Activated T-cell treated with anti-CD3 and anti-CD28 coated beads for 48 hours (primary cell): Measurements from ENCODE around the gene NAV2.
"Not testable (repeated sequence)": the region's sequence is repeated elsewhere in the genome, so short reads cannot be mapped to it uniquely, and the experiment has no call there.

Experiments
- DNase-seq: peaks from one replicate; pipeline ENCODE4 v3.0.0-alpha.2; 2020; ENCODE audit warnings: low read depth

Gene NAV2

DNA sequence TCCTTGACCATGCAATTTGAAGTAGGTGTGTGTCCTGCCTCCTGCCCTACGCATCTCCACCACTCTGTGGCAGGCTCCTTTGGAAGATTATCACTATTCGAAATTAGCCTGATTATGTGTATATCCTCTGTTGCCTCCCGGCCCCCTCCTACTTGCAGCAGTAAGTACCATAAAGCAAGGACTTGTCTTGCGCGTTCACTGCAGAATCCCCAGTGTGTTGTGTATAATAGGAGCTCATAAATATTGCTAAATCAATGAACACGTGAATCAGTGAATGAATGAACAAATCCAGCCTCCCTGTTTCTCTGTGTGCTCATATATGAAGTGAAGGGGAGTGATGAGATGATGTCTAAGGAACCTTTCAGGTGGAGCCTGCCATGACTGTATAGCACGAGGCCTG, 237.0 kb downstream of the NAV2 start:
- no peak for DNase-seq

DNA sequence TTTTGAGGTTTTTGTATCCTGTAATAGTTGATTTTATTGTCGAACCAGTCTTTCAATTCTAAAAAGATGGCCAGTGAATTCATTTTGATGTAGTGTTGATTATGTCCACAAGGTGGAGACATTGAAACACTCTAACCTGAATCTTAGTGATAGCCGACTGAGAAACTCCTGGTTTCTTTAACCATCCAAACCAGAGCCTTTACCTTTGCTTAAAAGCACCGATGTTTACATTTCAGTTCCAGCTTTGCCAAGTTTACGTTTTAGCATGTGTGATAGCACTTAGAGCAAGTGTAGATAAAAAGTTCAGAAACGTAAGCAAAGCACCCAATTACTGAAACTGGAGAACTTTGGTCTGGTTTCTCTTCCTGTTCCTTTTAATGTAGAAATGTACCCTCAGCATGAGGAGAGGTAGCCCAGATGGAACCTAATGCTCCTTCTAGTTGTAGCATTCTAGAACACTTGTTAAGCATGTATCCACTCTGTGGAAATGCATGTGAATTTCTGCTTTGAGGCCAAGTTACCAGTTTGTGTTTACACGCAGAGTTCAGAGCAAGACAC, 239.0 kb downstream of the NAV2 start:
- DNase-seq, result no peak

DNA sequence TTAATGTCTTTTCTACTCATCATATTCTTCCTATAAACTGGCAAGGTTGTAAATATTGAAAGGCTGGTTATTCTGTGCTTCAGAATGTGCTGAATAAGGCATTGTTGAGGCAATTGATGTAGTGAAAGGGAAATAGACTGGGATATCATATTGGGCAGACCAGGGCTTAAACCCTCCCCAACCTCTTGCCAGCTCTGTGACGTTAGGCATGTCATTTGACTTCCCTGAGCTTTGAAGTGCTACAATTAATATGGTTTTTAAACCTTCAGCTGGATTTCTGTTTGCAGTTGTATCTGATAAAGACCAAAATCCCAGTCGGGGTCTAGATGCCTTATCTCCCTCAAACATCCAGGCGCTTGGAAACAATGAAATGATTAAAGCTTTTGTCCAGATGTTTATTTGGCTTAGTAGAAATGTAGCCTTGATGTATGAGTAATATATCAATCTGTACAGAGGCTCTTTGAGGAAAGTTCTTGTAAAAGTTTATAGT, 239.5 kb downstream of the NAV2 start:
- DNase-seq, result no peak

DNA sequence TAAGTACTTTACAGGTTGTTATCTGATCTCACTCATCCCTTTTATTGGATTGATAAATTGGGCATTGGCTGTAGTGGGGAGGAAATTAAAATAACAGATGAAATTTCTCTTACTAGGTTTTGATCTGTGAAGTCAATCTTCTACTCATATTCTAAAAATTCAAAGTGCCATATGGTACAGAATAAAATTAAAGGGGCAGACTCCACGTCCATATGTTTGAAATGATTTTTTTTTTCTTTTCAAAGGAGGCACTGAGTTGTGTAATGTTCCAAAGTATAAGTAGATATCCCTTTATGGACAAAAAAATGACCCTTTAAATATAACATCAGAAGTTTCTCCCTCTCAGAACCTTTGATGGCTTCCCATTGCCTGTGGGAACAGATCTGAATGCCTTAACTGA, 240.3 kb downstream of the NAV2 start:
- no peak for DNase-seq

DNA sequence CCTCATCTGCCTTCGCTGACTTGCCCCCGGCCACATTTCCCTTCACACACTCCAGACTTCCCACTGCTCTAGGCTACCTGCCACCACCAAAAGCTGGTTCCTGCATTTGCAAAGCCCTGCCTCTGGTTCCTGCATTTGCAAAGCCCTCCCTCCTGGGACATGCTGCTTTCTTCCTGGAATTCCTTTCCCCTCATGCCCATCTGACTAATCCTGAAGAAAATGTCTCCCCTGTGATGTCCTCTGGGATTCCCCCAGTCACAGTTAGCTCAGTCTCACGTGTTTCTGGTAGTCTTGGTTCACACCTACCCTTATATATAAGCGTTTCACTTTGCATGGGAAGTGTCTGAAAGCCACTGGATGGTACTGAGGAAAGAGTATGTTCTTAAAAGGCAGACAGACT, 240.7 kb downstream of the NAV2 start:
- DNase-seq, result no peak

DNA sequence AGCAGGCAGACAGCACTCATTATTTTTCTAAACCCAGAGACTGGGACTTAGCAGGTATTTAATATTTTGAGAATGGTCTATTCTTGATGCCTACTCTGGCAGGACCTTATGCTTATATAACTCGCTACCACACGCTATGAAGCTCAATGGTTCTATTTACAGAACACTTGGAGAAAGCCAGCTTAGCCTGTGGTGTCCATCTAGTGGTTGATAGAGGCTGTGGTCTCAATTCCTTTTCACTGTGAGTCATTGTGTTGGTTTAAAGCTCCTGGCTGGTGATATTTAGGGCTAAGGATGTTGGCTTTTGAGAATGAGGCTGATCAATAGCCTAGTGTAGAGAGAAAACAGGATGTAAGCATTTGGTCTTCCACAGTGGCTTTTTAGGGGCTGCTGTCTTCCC, 241.3 kb downstream of the NAV2 start:
- DNase-seq, result no peak

DNA sequence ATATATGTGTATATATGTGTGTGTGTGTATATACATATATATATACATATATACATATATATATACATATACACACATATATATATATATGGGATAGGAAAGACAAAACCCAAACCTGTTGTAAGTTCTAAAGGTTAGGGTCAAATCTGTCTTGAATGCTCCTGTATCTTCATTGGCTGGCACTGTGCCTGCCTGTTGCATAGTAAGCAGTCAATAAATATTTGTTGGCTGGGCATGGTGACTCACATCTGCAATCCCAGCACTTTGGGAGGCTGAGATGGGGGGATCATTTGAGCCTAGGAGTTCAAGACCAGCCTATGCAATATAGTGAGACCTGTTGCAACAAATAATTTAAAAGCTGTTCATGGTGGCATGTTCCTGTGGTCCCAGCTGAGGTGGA, 242.3 kb downstream of the NAV2 start:
- DNase-seq, result no peak

DNA sequence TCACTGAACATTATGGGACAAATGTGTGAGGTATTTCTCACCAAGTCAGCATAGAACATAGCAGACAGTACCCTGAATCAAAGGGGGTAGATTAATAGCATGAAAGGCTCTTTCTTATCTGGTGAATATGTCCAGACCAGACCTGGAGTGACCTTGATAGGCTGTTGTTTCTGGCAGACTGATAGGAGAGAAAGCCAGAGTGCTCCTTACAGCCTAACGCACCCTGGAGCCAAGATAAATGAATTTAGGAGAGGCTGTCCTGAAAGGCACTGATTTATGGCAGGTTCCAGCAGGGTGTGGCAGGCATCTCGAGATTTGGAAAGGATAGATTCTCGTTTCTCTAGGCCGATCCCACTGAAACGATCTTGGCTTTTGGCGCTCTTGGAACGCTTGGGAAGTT, 243.0 kb downstream of the NAV2 start:
- DNase-seq, result no peak

DNA sequence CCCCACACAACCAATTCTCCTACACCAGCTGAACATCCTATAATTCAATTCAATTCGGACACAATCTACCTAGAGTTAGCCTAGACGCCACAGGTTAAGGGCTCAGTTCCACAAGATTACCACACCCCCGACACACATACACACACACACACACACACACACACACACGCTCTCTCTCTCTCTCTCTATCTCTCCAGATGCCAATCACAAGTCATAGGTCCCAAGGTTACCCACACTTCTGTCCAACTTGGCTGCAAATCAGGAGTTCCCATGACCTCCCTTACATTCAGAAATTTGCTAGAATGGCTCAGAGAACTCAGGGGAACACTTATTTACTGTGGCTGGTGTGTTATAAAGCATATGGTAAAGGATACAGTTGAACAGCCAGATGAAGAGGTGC, 243.6 kb downstream of the NAV2 start:
- no peak for DNase-seq

DNA sequence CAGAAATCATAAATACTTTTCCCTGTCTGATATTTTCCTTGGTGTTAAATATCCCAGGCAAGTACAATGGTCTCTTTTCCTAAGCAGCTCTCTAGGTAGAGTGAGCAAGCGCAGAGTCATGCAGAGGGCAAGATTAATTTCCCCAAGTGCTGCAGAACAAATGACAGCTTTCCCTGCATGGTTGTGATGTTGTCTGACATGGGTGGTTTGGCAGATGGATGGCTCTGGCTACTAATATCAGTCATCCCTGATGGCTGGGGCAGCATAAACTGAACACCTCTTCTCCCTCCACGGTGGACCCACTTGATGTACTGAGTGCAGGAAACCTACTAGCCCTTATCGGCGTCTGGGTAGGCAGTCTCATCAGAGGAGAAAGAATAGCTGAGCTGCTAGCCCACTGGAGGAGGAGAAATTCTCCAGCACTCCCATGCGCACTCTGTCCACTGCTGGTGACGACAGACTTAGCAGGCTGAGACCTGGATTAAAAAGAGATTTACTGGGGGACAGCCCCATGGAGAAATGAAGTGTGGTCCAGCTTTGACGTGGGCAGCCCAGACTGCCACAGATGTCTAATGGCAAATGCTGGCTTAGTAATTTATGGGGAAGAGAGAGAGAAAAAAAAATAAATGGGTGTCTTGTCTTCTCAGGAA, 244.8 kb downstream of the NAV2 start:
- no peak for DNase-seq

DNA sequence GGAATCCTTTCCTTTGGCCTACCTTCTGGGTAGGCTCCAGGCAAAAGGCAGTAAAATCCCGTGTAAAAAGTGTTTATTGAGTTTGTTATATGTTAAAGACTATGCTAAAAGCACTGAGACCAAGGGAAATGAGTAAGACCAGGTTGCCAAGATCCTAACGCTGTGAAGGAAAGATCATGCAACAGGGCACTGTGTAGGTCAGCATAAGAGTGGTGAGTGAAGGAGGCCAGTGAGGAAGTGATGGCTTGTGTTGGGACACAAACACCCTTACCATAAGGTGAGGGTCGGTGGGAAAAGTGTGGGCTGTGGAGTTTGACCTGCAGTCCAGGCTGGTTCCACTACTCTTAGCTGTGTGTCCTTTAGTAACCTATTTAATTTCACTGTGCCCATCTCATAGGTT, 245.6 kb downstream of the NAV2 start:
- no peak for DNase-seq

DNA sequence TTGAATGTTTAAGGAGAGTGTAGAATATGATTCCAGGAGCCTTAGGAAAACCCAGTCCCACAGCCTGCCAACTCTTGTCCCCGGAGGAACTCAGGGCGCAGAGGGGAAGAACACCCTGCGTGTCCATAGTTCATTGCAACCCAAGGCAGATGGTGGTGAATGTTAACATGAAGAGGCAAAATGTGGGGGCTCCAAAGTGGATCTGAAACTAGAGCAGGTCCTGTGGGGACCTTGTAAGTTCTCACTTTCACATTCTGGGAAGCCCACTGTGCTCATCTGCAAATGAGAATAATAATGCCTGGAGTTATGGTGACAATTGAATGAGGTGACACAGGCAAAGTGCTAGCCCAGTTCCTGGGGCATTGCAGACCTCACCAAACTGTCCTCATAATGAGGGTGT, 246.6 kb downstream of the NAV2 start:
- no peak for DNase-seq

DNA sequence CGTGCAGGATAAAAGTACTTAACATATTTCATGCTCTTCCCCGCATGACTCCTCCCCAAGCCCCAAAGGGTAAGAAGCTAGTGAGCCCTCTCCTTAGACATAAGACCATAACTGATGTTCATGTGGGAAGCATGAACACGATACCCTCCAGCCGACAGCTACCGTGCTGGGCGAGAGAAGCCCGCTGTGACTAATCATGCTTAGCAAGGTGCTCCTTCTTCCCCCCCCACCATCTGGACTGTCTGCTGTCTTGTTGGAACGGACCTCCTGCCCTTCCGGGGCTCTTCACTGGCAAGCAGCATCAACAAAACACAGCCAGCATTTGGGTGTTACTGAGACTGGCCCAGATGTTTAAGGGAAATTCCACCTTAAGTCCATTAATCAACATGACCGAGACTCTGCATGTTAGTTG, 247.0 kb downstream of the NAV2 start:
- no peak for DNase-seq

DNA sequence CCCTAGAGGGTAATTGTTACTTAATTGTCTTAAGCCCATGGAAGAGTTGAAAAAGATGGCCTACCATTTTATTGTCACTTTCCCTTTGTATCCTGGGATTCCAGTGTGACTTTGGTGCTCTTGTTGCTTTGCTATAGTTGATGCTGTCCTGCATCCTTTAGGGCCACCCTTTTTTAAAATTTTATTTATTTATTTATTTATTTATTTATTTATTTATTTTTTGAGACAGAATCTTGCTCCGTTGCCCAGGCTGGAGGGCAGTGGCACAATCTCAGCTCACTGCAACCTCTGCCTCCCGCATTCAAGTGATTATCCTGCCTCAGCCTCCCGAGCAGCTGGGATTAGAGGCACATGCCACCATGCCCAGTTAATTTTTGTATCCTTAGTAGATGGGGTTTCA, 247.8 kb downstream of the NAV2 start:
- DNase-seq, result not testable (repeated sequence)

DNA sequence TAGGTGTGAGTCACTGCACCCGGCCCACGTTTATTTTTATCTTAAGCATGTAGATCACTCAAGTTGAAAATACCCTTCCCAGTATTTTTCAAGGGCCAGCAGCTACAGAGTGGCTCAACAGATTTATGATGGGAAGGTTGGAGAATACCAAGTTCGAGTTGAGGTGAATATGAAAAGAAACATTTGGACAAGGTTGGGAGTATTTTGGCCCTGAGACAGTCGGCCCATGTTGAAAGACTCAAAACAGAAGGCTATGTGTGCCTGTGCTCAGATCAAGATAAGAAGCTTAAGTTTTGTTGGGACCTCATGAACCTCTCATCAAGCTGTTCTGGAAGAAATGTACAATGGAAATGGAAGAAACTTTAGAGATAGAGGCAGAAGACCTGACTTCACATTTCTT, 248.6 kb downstream of the NAV2 start:
- DNase-seq, result no peak

DNA sequence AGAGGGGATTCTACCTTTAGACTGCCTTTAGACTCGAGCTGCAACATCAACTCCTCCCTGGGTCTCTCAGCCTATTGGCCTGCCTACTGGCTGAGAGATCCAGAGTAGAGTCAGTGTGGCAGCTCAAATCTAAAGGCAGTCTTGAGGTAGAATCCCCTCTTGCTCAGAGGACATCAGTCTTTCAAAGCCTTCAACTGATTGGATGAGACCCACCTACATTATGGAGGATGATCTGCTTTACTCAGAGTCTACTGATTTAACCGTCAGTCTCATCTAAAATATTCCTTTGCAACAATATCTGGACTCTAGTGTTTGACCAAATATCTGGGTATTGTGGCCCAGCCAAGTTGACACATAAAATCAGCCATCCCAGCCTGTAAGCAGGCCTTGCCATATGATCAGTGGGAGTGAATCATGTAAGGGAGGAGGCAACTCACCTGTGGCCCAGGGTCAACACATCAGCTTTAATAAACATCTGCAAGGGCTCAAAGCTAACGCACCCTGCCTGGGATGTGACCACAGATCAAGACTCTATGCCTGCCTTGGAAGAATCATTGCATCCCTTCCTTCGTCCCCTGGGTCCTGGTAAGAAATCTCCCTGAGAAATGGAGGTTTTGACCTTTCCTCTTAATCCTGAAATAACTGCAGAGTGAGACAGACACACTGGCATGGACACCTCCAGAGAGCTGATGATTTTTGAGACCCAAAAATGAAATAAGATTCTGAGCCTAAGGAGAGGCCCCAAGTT, 249.6 kb downstream of the NAV2 start:
- no peak for DNase-seq

DNA sequence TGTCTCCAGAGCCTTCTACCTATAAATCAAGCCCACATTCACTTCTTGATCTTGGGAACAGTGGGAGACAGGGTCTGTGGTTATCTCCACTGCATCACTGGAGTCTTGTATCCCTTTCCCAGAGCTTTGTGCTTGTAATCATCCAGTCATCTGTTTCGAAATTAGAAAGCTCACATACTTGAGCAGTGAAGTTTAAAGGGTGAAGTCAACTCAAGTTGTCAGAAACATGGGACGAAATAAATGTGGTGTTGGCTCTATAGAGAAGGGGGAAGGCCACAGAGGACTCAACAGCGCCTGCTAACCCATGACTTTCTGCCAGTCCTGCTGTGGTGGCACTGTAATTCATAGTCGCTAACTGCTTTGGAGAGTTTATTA, 250.2 kb downstream of the NAV2 start:
- no peak for DNase-seq

DNA sequence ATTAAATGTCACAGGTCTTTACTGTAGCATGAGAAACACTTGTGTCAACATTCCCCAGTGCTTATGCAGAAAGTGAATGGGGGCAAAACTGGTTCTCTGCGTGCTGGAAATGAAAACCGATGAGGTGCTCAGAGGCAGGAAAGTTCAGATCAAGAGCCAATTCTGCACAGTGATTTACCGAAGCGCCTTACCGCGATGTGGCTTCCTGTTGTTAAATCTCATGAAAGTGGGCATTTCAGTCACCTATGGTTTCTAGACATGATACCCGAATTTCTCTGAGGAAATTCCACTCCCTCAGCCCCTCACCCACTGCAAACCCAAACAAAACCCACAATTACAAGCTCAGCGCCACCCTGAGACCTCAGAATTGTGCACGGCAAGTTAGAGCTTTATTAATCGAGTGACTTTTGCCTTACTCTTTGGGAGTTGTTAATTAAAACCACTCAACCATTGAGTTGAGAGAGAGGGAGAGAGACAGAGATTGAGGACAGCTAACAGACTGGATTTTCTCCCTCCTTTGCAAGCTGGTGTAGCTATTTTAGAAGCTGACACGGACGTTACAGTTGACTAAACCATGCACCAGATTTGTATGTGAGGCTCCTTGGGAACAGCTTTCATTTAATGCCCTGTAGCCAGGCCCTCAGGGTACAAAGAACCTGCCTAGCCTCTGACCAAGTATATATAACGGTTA, 251.2 kb downstream of the NAV2 start:
- no peak for DNase-seq

DNA sequence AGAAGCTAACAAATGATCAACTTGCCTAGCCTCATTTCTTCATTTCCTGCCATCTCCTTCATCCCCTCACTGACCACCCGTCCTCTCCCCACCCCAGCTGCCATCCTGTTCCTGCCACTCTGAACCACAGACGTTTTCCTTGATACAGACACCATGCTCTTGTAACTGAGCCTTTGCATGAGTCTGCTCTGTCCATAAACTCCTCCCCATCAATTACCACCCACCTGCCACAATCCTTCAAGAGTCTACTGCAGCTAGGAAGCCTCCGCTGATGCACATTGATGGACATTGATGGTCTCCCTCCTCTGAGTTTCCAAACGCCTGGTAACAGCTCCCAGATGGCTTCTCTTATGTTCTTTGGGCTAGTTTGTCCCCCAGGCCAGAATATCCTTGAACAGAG, 253.8 kb downstream of the NAV2 start:
- no peak for DNase-seq

DNA sequence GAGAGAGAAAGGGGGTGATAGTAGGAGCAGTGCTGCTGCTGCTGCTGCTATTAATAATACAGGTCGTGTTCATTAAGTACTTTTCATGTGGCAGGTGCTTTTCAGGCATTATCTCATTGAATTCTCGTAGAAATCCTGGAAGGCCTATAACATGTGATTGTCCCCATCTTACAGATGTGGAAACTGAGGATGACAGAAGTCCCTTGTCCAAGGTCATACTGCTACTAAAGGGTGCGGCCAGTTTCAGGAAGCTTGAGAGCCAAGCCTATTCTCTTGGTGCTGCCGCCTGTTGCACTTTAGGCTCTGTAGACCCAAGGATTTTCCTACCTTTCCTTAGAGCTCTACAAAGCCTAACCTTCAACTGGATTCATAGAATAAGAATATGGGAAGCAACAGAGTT, 254.3 kb downstream of the NAV2 start:
- DNase-seq, result no peak

DNA sequence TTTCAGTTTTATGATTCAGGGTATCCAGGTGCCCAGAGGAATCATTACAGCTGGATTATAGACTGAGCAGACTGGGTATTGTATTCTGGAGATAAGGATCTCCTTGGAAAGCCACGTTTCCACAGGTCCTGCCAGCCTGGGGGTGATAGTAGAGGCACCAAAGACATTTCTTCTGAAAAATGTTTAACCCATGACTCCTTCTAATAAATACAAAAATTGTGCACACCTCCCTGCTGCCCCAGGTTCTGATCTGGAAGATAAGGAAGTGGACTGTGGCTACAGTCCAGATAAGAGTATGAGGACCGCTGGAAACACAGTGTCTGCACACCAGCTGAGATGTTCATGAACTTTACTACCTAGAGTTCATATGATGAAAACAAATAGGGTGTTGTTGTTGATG, 255.2 kb downstream of the NAV2 start:
- no peak for DNase-seq

DNA sequence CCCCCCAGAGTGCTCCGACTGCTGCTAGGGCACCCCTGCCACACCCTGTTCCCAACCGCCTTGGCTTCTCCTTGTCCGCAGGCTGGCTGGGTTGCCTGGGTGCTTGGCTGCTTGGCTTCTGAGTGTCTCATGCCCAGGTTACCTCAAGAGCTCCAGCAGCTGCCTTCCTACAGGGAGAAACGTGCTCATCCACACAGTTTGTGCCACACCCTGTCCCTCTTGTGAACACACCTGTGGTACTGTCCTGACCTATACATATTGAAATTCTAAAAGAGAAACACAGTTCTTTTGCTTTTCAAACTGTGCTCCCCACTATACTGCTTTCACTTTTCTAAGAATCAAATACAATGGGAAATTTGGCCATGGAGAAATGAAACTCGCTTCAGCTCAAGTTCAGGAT, 256.2 kb downstream of the NAV2 start:
- no peak for DNase-seq

DNA sequence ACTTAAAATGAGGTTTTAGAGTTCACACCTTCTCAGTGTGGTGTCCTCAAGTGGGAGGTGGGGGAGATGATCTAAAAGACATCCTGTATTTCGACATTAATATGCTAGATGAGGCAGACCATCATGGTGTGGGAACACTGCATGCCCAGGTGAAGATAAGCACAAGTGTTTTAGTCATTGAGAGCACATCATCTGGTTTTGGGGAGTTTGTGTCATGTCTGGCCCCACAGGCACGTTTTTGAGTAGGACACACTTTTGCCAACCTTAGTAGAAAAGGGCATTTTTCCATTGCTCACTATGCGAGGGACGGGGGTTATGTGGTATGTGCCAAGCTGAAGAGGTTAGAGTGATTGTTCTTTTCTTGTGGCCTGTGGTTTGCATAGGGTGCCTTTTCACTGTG, 258.3 kb downstream of the NAV2 start:
- peak; percentile 10 for DNase-seq
